Midbrain (tissue), 1 donor: Measurements from ENCODE around the gene PLEKHM3.
"Not testable (repeated sequence)": the region's sequence is repeated elsewhere in the genome, so short reads cannot be mapped to it uniquely, and the experiment has no call there.

Experiments used
- DNase-seq: peaks from one replicate; lab custom pipeline; 2025; lab: John Stamatoyannopoulos, UW

PLEKHM3 gene

GRCh38 chr2:207951734-207952470 is 73.4 kb downstream of the PLEKHM3 start:
- no peak for DNase-seq

DNA sequence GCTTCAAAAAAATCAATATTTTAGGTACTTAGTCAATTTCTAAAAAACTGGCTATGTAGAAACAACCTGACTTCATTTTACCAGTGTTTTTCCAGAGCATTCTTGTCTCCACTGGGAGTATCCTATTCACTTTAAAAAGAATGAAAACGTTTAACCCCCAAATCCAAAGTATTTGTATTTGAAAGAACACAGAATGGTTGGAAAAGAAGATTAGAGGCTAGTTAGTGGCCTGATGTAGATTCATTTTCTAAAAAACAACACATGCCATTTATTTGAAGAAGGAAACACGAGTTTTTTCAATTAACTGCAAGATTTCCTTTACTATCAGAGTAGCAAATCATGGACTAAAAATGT is 74.6 kb downstream of the PLEKHM3 start:
- no peak for DNase-seq

DNA sequence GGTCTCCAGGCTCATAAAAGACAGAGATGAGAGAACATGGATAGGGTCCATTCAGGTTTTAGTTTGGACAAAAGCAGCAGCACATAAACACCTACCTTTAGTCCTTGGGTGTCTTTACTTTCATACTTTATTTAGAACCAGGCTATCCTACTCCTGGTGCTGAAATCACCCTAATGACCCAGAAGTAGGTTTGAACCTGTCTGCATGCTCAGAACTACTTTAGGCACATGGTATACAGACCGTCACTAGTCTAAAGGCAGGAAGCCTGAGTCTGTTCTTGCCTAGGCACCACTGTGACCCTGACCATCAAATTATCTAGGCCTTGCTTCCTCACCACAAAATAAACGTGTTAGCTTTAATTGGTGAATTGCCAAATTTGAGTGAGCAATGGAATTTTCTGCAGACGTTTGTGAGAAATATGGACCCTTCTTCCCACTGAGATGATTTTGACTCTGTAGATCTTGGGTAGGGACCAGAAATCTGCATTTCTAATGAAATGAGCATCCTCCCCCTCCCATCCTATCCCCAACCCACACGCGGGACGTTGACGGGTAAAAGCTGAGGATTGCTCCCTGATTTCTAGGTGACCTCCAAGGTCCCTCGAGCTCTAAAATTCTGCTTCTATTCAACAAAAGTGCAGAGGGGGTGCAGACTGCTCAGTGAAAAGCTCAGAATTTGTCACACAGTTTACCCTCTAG is 75.1 kb downstream of the PLEKHM3 start:
- no peak for DNase-seq

DNA sequence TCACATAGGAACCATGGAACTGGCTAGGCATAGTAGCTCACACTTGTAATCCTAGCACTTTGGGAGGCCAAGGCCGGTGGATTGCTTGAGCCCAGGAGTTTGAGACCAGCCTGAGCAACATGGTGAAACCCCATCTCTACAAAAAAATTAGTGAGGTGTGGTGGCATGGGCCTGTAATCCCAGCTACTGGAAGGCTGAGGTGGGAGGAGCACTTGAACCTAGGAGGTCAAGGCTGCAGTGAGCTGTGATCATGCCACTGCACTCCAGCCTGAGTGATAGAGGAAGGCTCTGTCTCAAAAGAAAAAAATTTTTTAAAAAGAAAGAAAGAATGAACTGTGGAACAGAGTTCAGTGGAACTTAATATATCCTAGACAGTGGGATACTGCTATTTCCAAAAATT is 76.1 kb downstream of the PLEKHM3 start:
- not testable (repeated sequence) for DNase-seq

- no peak for DNase-seq
Observed at GRCh38 chr2:207944979-207945600, 80.2 kb downstream of the PLEKHM3 start.

DNA sequence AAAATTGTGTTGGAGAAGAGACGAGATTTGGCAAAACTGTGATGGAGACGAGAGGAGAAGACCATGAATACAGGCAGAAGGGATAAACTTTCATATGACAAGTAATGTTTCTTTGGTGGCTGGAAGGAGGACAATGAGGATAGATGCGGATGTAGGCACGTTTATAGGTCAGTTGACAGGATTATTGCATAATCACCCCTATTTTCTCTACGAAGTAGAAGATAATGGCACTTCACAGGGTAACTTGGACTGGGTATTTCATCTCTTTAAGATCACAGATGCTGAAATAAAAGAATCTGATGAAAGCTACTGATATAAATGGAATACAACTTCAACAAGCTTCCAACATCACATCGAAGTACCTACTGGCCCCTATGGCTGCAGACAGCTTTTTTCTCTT is 81.0 kb downstream of the PLEKHM3 start:
- DNase-seq, result no peak

GRCh38 chr2:207939342-207940108 is 85.8 kb downstream of the PLEKHM3 start:
- no peak for DNase-seq

GRCh38 chr2:207938886-207939285 is 86.4 kb downstream of the PLEKHM3 start:
- DNase-seq, result no peak

DNA sequence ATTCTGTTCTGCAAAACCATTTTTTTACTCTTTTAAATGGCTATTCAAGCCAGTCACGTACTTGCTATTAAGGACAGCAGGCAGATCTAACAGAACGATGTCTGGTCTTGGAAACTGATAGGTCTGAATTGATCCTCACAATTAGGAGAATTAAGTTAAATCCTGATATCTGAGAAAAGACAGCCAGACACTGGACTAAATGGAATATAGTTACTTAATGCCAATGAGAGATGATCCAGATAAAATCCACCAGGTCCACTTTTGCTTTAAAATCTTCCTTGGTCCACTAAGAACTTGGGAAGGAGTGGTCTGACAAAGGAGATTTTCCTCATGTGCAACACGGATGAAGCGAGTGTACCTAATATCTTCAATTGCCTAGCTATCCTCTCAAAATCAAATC is 86.9 kb downstream of the PLEKHM3 start:
- no peak for DNase-seq

DNA sequence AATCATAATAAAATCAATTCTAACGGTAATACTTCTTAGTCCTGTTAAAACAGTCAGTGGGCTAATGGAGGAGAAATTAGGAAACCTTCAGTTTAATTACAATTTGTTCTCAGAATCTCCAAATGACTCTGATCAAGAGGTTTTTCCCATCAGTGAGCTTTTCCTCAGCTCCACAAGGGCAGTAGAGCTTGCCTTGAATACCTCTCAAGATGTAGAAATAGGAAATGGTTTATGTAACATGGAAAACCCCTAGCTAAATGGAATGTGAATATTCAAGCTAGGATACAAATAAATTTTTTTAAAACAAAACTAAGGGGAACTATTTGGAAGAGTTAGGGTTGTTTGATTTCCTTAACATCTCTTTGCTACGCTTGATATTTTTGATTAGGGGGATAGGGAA is 87.5 kb downstream of the PLEKHM3 start:
- no peak for DNase-seq

DNA sequence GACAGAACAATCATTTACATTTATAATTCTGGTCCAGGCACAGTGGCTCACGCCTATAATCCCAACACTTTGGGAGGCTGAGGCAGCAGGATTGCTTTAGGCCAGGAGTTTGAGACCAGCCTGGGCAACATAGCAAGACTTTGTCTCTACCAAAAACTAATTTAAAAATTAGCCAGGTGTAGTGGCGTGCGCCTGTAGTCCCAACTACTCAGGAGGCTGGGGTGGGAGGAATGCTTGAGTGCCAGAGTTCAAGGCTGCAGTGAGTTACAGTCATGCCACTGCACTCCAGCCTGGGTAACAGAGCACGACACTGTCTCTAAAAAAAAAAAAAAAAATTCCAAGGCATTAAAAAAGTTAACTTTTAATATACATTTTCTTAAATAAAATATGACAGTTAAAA is 88.1 kb downstream of the PLEKHM3 start:
- no peak for DNase-seq

DNA sequence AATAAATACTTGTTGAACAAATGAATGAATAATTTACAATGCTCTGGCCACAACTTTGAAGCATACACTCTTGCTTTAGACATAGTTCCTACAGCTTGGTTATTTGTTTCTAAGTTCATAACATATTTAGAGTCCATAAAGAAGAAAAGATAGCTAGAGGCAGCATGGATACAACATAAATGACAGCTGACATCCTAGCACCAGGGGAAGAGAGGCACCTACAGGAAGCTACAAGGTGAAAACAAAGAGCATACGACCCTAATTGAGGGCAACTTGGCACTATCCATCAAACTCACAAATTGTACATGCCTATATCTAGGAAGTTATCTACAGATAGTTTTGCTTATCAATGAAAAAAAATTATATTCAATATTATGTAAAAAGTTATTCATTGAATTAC is 88.9 kb downstream of the PLEKHM3 start:
- no peak for DNase-seq

DNA sequence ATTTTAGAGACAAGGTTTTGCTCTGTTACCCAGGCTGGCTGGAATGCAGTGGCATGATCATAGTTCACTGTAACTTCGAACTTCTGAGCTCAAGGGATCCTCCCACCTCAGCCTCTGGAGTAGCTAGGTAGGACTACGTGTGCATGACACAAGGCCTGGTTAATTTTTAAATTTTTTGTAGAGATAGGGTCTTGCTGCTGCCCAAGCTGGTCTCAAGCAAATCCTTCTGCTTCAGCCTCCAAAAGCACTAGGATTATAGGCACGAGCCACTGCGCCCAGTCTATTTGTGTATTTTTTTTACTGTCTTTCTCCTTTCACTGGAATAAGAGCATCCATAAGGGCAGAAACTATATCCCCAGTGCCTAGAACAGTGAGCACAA is 89.3 kb downstream of the PLEKHM3 start:
- no peak for DNase-seq

DNA sequence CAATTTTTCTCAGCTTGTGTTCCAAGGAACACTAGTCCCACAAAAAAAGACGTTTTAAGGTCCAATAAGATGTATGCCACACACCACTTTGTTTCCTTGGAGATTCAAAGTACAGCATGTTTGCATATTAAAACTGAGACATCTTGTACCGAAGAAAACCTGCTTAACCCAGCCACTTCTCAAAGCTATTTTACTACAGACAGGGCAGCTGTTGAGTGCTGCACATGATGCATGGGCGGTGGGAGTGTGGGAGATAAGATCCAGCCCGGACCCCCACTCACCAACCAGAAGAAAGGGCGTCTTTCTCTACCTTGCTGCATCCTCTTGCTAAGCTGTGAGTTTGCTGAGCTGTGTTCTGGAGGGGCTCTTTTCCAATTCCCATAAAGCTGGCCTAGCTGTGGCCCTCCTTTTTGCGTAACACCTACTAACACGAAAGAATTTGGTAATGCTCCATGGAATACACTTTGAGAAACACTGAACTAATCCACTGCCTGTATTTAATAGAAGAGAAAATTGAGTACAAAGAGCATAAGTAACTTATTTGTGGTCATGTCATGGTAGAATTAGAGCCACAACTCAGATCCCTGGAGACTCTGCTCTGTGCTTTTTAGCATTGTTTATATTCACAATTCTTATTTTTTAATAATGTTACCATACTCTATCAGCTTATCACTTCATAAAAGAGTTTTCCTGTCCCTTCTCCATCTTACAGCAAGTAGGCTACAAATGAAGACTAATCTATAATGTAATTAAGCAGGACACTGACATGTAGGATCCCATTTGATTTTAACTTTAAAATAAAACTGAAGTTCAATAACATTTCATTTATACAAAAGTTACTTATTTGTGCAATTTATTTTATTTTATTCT is 90.0 kb downstream of the PLEKHM3 start:
- no peak for DNase-seq

DNA sequence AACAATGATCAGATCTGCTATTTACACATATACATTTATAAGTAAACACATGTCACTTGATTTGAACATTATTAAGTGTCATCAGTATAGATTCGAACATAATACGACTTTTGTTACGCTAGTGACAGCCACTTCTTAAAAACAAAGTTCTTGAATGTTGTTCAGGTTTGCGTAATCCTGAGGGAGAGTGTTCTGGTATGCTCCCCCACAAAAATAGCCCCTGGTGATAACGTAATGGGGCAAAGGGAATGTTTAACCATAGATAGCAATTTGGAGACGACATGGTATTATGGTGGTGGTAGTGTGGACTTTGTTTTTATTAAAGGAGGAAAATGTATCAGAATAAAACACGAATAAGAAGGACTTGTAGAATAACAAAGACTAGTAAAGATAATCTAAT is 90.6 kb downstream of the PLEKHM3 start:
- DNase-seq, result no peak

GRCh38 chr2:207933396-207934065 is 91.8 kb downstream of the PLEKHM3 start:
- no peak for DNase-seq

DNA sequence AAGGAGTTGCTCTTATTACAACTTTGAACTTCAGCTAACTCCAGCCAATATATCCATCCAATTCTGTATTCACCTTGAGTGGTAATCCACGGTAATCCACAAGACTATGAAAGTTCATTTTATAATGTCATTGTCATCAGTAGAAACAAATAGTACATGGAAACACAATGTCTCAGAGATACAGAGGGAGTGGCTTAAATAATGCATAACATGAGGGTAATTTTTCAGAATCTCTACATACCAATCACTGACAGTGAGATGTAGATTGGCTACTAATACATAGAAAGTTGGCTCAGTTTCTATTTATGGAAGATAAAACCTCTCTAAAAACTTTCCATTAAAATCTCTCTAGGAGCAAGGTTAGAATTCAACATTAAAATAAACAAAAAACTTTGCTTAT is 93.2 kb downstream of the PLEKHM3 start:
- no peak for DNase-seq

DNA sequence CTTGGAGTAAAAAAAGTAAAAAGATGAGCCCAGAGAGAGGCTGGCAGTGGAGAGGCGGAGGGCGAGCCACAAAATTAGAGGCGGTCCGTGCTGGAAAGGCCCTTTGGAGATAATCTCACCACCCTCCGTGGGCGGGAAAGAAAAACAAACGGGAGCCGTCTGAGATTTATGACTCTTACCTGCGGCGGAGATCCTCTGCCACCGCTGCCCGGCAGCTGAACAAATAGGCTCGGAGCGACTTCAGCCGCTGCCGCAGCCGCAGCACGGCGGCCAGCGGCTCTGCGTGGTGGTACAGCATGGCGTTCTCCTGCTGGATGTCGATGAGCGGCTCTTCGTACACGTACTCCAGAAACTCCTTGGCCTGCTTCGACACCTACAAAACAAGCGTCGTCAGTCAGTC is 94.6 kb downstream of the PLEKHM3 start:
- no peak for DNase-seq

- no peak for DNase-seq
Observed at GRCh38 chr2:207929923-207930322, 95.4 kb downstream of the PLEKHM3 start.

GRCh38 chr2:207928079-207928478 is 97.2 kb downstream of the PLEKHM3 start:
- DNase-seq, result peak; percentile 20

- no peak for DNase-seq
Observed at GRCh38 chr2:207926989-207927300, 98.4 kb downstream of the PLEKHM3 start.
